Mesendoderm (in vitro differentiated cells): ENCODE results near the gene CHRNA5.

Experiments
- DNase-seq: peaks from one replicate; pipeline ENCODE4 v3.0.0; 2013
- H2AK5ac ChIP-seq: 2 replicates; pipeline ENCODE4 v1.6.1; 2013; ENCODE audit warnings: low read length, inconsistent platforms
- H2BK120ac ChIP-seq: 2 replicates; pipeline ENCODE4 v1.6.1; 2013; ENCODE audit warnings: low read depth, mild to moderate bottlenecking, low read length, moderate library complexity, mixed read lengths
- H2BK15ac ChIP-seq: replicated peaks from 2 replicates; pipeline ENCODE4 v1.6.1; 2013; ENCODE audit warnings: low read depth, mild to moderate bottlenecking, moderate library complexity
- H2BK5ac ChIP-seq: 2 replicates; pipeline ENCODE4 v1.6.1; 2013; ENCODE audit warnings: low read length, inconsistent platforms
- H3K18ac ChIP-seq: 2 replicates; pipeline ENCODE4 v1.6.1; 2013; ENCODE audit warnings: mild to moderate bottlenecking, low read length, mixed read lengths
- H3K23ac ChIP-seq: one replicate; pipeline ENCODE4 v1.6.1; 2013; ENCODE audit warnings: low read length
- H3K27ac ChIP-seq: 2 replicates; pipeline ENCODE4 v1.5.1; 2013; ENCODE audit warnings: low read depth, mild to moderate bottlenecking, inconsistent platforms, low read length, moderate library complexity
- H3K27me3 ChIP-seq: 2 replicates; pipeline ENCODE4 v1.6.1; 2013; ENCODE audit warnings: low read length, control low read depth, mild to moderate bottlenecking, inconsistent platforms; ENCODE audit not compliant: insufficient read depth, poor library complexity
- H3K36me3 ChIP-seq: 2 replicates; pipeline ENCODE4 v1.6.1; 2013; ENCODE audit warnings: low read length, inconsistent platforms; ENCODE audit not compliant: control insufficient read depth, insufficient read depth
- H3K4ac ChIP-seq: one replicate; pipeline ENCODE4 v1.6.1; 2013; ENCODE audit warnings: low read depth, mild to moderate bottlenecking, low read length, moderate library complexity
- H3K4me1 ChIP-seq: 2 replicates; pipeline ENCODE4 v1.6.1; 2013; ENCODE audit warnings: low read depth, low read length, inconsistent platforms; ENCODE audit not compliant: control insufficient read depth
- H3K4me2 ChIP-seq: 2 replicates; pipeline ENCODE4 v1.6.1; 2013; ENCODE audit warnings: low read length
- H3K4me3 ChIP-seq: 2 replicates; pipeline ENCODE4 v1.5.1; 2013; ENCODE audit warnings: mild to moderate bottlenecking, low read length
- H3K56ac ChIP-seq: one replicate; pipeline ENCODE4 v1.6.1; 2013; ENCODE audit warnings: low read length
- H3K79me1 ChIP-seq: 2 replicates; pipeline ENCODE4 v1.6.1; 2013; ENCODE audit warnings: low read length, inconsistent platforms
- H3K79me2 ChIP-seq: 2 replicates; pipeline ENCODE4 v1.6.1; 2013; ENCODE audit warnings: mild to moderate bottlenecking, low read length; ENCODE audit not compliant: control insufficient read depth, insufficient read depth
- H3K9ac ChIP-seq: 2 replicates; pipeline ENCODE4 v1.6.1; 2013; ENCODE audit warnings: low read length, inconsistent platforms
- H4K5ac ChIP-seq: one replicate; pipeline ENCODE4 v1.6.1; 2013; ENCODE audit warnings: low read length
- H4K8ac ChIP-seq: one replicate; pipeline ENCODE4 v1.6.1; 2013; ENCODE audit warnings: low read depth, mild to moderate bottlenecking, control low read depth, low read length, moderate library complexity
- WGBS: extraction: QIAGEN DNeasy Blood & Tissue Kit; methylation state at CpG from one replicate; pipeline ENCODE4 v1.1.7; 2013; ENCODE audit warnings: low lambda C conversion rate, missing lambda C conversion rate; ENCODE audit not compliant: insufficient coverage; ENCODE audit errors: extremely low coverage; 5-methylcytosine and 5-hydroxymethylcytosine counted together

CHRNA5 gene

GRCh38 chr15:78633348-78633747 lies 68.0 kb downstream of the CHRNA5 start:
- H3K27me3 ChIP-seq: no peaks in the 10 kb centered on the region
- H3K56ac ChIP-seq: no peak overlapping the region
- WGBS: no CpG with 5 or more reads among the region's 2 CpGs
- no peak overlapping the region for H3K23ac ChIP-seq
- H3K27ac ChIP-seq: no peak overlapping the region
- no peak overlapping the region for H2AK5ac ChIP-seq
- H3K4me2 ChIP-seq: no peak overlapping the region
- no peaks in the 10 kb centered on the region for H3K4me1 ChIP-seq
- H3K9ac ChIP-seq: no peak overlapping the region
- H3K79me2 ChIP-seq: no peaks in the 10 kb centered on the region
- no peak overlapping the region for H3K18ac ChIP-seq
- H3K4ac ChIP-seq: no peak overlapping the region
- no peak overlapping the region for H4K8ac ChIP-seq
- no peak overlapping the region for H4K5ac ChIP-seq
- no peak overlapping the region for H3K4me3 ChIP-seq
- no peak overlapping the region for H2BK120ac ChIP-seq
- no peak for DNase-seq
- no peak overlapping the region for H2BK5ac ChIP-seq
- H3K36me3 ChIP-seq: no peaks in the 10 kb centered on the region
- H3K79me1 ChIP-seq: no peaks in the 10 kb centered on the region
- H2BK15ac ChIP-seq: no peak overlapping the region

- no peak for DNase-seq
- no peak overlapping the region for H3K4me3 ChIP-seq
- no CpG with 5 or more reads among the region's 12 CpGs for WGBS
Measured at GRCh38 chr15:78634210-78635145, 69.2 kb downstream of the CHRNA5 start.

GRCh38 chr15:78635346-78635745 lies 70.0 kb downstream of the CHRNA5 start:
- Histone ChIP-seq H2BK5ac (no peak overlapping the region), H3K27ac (no peak overlapping the region), H3K4me3 (no peak overlapping the region), H2BK15ac (no peak overlapping the region), H3K36me3 (no peaks in the 10 kb centered on the region), H3K56ac (no peak overlapping the region), H4K8ac (no peak overlapping the region), H3K18ac (no peak overlapping the region), H3K23ac (no peak overlapping the region), H3K79me2 (no peaks in the 10 kb centered on the region), H4K5ac (no peak overlapping the region), H2AK5ac (no peak overlapping the region), H3K79me1 (no peaks in the 10 kb centered on the region), H3K27me3 (no peaks in the 10 kb centered on the region), H3K4me1 (no peaks in the 10 kb centered on the region), H3K4me2 (no peak overlapping the region), H2BK120ac (no peak overlapping the region), H3K4ac (no peak overlapping the region), H3K9ac (no peak overlapping the region)
- WGBS: no CpG with 5 or more reads among the region's 10 CpGs
- DNase-seq: no peak

More at GRCh38 chr15:78634210-78635145, 69.2 kb downstream of the CHRNA5 start:
- no peaks in the 10 kb centered on the region for H3K79me1 ChIP-seq
- H3K4me1 ChIP-seq: no peaks in the 10 kb centered on the region
- H3K23ac ChIP-seq: no peak overlapping the region
- no peaks in the 10 kb centered on the region for H3K79me2 ChIP-seq
- no peak overlapping the region for H2BK120ac ChIP-seq
- no peak overlapping the region for H2AK5ac ChIP-seq
- H2BK15ac ChIP-seq: no peak overlapping the region
- H3K27ac ChIP-seq: no peak overlapping the region
- no peak overlapping the region for H4K8ac ChIP-seq
- no peak overlapping the region for H2BK5ac ChIP-seq
- no peak overlapping the region for H4K5ac ChIP-seq
- no peaks in the 10 kb centered on the region for H3K27me3 ChIP-seq
- H3K36me3 ChIP-seq: no peaks in the 10 kb centered on the region
- H3K4me2 ChIP-seq: no peak overlapping the region
- no peak overlapping the region for H3K18ac ChIP-seq
- no peak overlapping the region for H3K4ac ChIP-seq
- no peak overlapping the region for H3K9ac ChIP-seq
- H3K56ac ChIP-seq: no peak overlapping the region

DNA sequence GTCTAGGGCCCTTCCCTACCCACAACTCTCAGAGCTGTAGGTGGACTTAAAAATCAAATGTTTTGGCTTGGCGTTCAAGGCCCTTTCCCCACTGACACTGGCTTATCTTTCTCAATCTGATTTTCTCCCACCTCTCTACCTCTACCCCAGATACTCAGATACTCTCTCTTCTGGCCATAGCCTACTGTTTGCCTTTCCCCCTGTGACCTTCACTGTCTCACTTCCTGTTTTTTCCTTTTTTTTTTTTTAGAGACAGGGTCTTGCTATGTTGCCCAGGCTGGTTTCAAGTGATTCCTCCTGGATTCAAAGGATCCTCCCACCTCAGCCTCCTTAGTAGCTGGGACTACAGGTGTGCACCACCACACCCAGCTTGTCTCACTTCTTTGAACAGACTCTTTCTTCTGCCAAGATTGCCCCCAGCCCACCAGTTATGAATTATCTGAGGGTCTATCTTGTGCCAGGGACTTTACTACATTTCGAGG lies 71.1 kb downstream of the CHRNA5 start:
- no CpG with 5 or more reads among the region's 2 CpGs for WGBS
- Histone ChIP-seq H3K9ac (no peak overlapping the region), H3K4ac (no peak overlapping the region), H3K4me2 (no peak overlapping the region), H3K18ac (no peak overlapping the region), H3K79me1 (no peaks in the 10 kb centered on the region), H3K27ac (no peak overlapping the region), H3K4me1 (no peaks in the 10 kb centered on the region), H3K23ac (no peak overlapping the region), H3K4me3 (no peak overlapping the region), H4K5ac (no peak overlapping the region), H2BK15ac (no peak overlapping the region), H3K27me3 (no peaks in the 10 kb centered on the region), H2AK5ac (no peak overlapping the region), H4K8ac (no peak overlapping the region), H3K79me2 (no peaks in the 10 kb centered on the region), H3K36me3 (no peaks in the 10 kb centered on the region), H2BK5ac (no peak overlapping the region), H3K56ac (no peak overlapping the region), H2BK120ac (no peak overlapping the region)
- no peak for DNase-seq

DNA sequence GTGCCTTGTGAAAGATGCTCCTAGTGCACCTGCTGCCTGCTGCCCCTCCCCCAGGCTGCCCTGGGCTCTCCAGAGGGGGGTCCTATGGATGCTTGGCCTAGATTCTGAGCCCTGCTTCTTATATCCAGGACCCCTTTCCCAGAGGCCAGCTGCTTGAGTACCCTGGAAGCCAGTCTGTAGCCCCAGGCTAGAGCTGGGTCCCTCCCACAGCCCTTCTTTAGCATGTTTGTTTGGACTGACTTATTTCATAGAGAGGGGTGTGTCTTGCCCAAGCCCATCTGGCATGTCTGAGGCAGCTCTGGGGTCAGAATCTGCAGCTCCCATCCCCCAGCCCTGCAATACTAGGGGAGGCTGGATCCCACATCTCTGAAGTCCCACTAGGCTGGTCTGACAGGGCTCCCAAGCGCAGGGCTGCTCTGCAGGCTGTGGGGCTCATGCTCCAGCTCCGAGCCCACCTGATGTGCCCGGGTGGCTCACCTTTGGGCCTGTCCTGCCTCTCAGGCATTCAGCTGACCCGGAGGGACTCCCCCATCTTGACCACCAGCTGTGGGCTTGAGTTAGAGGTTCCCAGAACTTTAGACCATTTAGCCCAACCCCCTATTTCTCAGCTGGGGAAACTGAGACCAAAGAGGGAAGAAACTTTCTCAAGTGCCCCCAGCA lies 72.6 kb downstream of the CHRNA5 start:
- no peaks in the 10 kb centered on the region for H3K27me3 ChIP-seq
- H3K4ac ChIP-seq: no peak overlapping the region
- no peak overlapping the region for H3K23ac ChIP-seq
- H2BK120ac ChIP-seq: no peak overlapping the region
- H3K4me2 ChIP-seq: no peak overlapping the region
- H2AK5ac ChIP-seq: no peak overlapping the region
- H2BK5ac ChIP-seq: no peak overlapping the region
- H3K79me2 ChIP-seq: no peaks in the 10 kb centered on the region
- H3K79me1 ChIP-seq: no peaks in the 10 kb centered on the region
- WGBS: no CpG with 5 or more reads among the region's 4 CpGs
- H3K36me3 ChIP-seq: no peaks in the 10 kb centered on the region
- no peak overlapping the region for H2BK15ac ChIP-seq
- no peak overlapping the region for H3K56ac ChIP-seq
- peaks cover 2% of the 10 kb centered on the region for H3K4me1 ChIP-seq
- H4K8ac ChIP-seq: no peak overlapping the region
- no peak overlapping the region for H3K27ac ChIP-seq
- H3K9ac ChIP-seq: no peak overlapping the region
- no peak overlapping the region for H3K18ac ChIP-seq
- H3K4me3 ChIP-seq: no peak overlapping the region
- H4K5ac ChIP-seq: no peak overlapping the region
- DNase-seq: no peak
